HUDEP-2 (cell line): ENCODE data around the gene SPINK6.

Source experiments
- DNase-seq, 76 experiments: peaks; one replicate each; lab custom pipeline; 2025; ENCODE audit not compliant: unreplicated experiment in 76 of 76; lab: John Stamatoyannopoulos, UW

SPINK6 gene

GRCh38 chr5:148221508-148221907 is 18.7 kb downstream of the SPINK6 start:
- no peak for DNase-seq

- DNase-seq = no peak
Observed at GRCh38 chr5:148224117-148224742, 21.4 kb downstream of the SPINK6 start.

GRCh38 chr5:148228392-148228984 is 25.6 kb downstream of the SPINK6 start:
- DNase-seq = no peak

- DNase-seq = no peak
Observed at GRCh38 chr5:148229840-148230239, 27.0 kb downstream of the SPINK6 start.

- no peak for DNase-seq
Observed at GRCh38 chr5:148230240-148230639, 27.4 kb downstream of the SPINK6 start.

- DNase-seq = no peak
Observed at GRCh38 chr5:148237785-148238417, 35.1 kb downstream of the SPINK6 start.

GRCh38 chr5:148238418-148238794 is 35.6 kb downstream of the SPINK6 start, which contains the start of gene MARCOL:
TSS of gene MARCOL (plus strand) at chr5:148238525. CDS start at chr5:148238598, 73 bp downstream.
- DNase-seq = no peak

GRCh38 chr5:148248894-148249293 is 46.1 kb downstream of the SPINK6 start:
- DNase-seq = no peak

GRCh38 chr5:148255456-148255855 is 52.6 kb downstream of the SPINK6 start:
- DNase-seq = no peak

GRCh38 chr5:148259288-148259687 is 56.4 kb downstream of the SPINK6 start:
- no peak for DNase-seq

- DNase-seq = no peak
Observed at GRCh38 chr5:148261221-148261620, 58.4 kb downstream of the SPINK6 start.
